Measurements from ENCODE around the gene YIF1A. TPM values are rescaled to one million over a fixed set of nuclear protein-coding genes. Genes with fewer than 3 reads are reported as not detected.
A peak's percentile ranks its signal among the peaks of the same experiment; 100 is the strongest.

YIF1A gene
- total and polyA plus RNA-seq, 8 donors, result 11.6 to 122 (median 60.9) TPM

DNA sequence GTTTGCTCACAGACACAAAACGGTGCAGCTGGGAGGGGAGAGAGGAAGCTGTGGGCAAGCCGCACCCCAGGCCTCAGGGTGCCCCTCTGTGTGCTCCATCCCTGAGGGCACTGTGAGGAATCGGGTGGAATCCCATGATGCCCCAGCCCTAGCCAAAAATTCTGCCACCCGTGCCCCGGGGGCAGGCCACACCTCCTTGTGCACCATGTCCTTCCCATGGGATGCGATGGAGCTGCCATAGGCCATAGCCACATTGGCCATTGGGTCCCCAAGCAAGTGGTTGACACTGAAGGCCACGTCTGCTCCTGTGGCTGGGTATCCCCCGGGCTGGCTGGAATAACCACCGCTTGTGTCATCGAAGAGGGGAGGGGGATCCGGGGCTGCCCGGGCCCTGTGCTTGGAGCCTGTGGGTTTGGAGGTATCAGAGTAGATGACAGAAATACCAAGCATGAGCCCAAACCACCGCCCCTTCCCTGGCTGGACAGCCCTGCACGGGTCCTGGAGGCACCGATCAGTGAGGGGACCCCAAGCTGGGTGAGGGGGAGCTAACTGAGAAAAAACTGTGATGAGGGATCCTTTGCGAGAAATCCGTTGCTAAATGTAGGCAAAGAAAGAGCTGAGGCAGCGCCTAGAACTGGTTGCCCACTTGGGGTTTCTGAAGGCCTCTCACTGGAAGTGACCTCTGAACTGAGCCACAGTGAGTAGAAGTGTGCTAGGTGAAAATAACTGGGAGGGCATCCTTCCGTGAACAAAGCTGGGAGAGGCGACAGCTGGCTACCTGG lies 863 bp downstream of the YIF1A start:
- 29 to 43% (median 40%) methylated on average over 20 of the region's 20 CpGs for WGBS, 5 donors
- TF ChIP-seq POLR2AphosphoS5 (IDR thresholded peaks at IDR 0.05), result no peak
- no peak for TF ChIP-seq POLR2A (IDR thresholded peaks at IDR 0.05)
- TF ChIP-seq, protein P1, sequence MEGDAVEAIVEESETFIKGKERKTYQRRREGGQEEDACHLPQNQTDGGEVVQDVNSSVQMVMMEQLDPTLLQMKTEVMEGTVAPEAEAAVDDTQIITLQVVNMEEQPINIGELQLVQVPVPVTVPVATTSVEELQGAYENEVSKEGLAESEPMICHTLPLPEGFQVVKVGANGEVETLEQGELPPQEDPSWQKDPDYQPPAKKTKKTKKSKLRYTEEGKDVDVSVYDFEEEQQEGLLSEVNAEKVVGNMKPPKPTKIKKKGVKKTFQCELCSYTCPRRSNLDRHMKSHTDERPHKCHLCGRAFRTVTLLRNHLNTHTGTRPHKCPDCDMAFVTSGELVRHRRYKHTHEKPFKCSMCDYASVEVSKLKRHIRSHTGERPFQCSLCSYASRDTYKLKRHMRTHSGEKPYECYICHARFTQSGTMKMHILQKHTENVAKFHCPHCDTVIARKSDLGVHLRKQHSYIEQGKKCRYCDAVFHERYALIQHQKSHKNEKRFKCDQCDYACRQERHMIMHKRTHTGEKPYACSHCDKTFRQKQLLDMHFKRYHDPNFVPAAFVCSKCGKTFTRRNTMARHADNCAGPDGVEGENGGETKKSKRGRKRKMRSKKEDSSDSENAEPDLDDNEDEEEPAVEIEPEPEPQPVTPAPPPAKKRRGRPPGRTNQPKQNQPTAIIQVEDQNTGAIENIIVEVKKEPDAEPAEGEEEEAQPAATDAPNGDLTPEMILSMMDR (IDR thresholded peaks at IDR 0.05), result no peak
- no peak for TF ChIP-seq EP300 (IDR thresholded peaks at IDR 0.05)

DNA sequence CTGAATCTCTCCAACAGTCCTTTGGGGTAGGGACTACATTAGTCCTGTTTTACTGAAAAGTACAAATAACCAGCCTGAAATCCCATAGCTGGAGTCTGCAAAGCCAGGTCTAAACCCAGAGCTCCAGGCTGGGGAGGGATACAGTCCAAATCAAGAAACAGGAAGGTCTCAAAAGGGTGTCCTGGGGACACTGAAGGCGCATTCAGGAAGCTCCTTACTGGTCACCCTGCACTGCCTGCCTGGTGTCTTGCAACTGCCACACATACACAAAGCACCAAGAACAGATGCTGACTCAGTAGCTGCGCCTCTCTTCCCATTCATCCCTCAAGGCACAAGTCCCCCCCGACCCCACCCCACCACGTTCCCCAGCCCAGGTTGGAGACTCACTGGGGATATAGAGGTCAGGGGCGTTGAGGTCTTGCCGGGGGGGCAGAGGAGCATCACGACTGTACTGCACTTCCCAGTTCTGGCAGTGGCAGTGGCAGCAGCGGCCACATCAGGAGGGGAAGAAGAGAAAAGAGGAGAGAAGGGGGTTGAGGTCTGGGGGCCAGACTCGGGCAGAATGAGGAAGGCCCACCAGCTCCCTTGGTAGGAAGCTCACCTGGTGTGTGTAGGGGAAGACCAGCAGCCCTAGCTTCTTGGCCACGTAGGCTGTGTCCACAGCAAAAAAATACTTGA lies 1.6 kb downstream of the YIF1A start:
- intact Hi-C loops (cut with DNase I; ENCODE audit: low total_unique reads), result no loop called here
- Histone ChIP-seq H3K4me3 (peak overlapping the region in 1 of 4 donors; percentile 87), H3K36me3 (peaks cover 10 to 32% (median 24%) of the 10 kb centered on the region in 4 donors), H3K4me1 (peaks cover 30 to 65% (median 51%) of the 10 kb centered on the region in 4 donors), H3K27ac (peak overlapping the region in 1 of 5 donors; percentile 98), H3K9me3 (no peaks in the 10 kb centered on the region), H3K27me3 (peaks cover 0 to 17% (median 11%) of the 10 kb centered on the region in 3 donors)
- DNase-seq, result no peak
- no peak for TF ChIP-seq EP300 (IDR thresholded peaks at IDR 0.05)
- TF ChIP-seq, protein P1 (IDR thresholded peaks at IDR 0.05), result no peak
- no peak for TF ChIP-seq POLR2A (IDR thresholded peaks at IDR 0.05)
- TF ChIP-seq POLR2AphosphoS5 (IDR thresholded peaks at IDR 0.05), result no peak
- 70 to 80% (median 74%) methylated on average over 9 to 10 of the region's 10 CpGs for WGBS, 5 donors

More for the DNA sequence above, 863 bp downstream of the YIF1A start:
- Histone ChIP-seq H3K27me3 (peaks cover 0 to 25% (median 19%) of the 10 kb centered on the region in 3 donors), H3K9me3 (no peaks in the 10 kb centered on the region), H3K27ac (peak overlapping the region; percentile 92 to 98 (median 97)), H3K4me1 (peaks cover 25 to 65% (median 50%) of the 10 kb centered on the region in 4 donors), H3K4me3 (peak overlapping the region; percentile 60 to 97 (median 80)), H3K36me3 (peaks cover 10 to 32% (median 24%) of the 10 kb centered on the region in 4 donors)
- peak in 1 of 2 donors; percentile 33 for DNase-seq
- intact Hi-C loops (cut with DNase I; ENCODE audit: low total_unique reads), result no loop called here

DNA sequence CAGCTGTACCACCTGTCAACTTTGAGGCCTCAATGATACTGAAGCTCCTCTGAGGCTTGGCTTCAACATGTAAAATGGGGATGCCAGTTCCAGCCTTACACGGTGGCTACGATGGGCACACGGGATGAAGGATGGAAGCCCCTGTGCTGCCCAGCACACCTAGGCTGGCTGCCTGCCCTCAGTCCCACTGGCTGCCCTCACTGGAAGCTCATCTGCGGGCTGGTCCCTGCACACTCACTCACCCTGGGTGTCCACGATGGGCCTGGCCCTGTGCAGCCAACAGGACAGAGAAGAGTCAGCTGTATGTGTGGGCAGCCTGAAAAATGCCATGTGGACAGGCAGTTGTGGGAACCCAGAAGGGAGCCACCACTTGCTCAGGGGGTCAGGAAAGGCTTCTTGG lies 2.2 kb downstream of the YIF1A start:
- WGBS, 5 donors, result 75 to 90% (median 82%) methylated on average over 5 of the region's 5 CpGs
- Histone ChIP-seq H3K9me3 (no peaks in the 10 kb centered on the region), H3K27ac (no peak overlapping the region), H3K4me1 (peaks cover 30 to 65% (median 52%) of the 10 kb centered on the region in 4 donors), H3K36me3 (peaks cover 10 to 32% (median 24%) of the 10 kb centered on the region in 4 donors), H3K27me3 (peaks cover 0 to 11% (median 6%) of the 10 kb centered on the region in 3 donors), H3K4me3 (no peak overlapping the region)
- intact Hi-C loops (cut with DNase I; ENCODE audit: low total_unique reads), result no loop called here
- TF ChIP-seq POLR2AphosphoS5 (IDR thresholded peaks at IDR 0.05) (no peak), EP300 (IDR thresholded peaks at IDR 0.05) (no peak), POLR2A (IDR thresholded peaks at IDR 0.05) (no peak)
- TF ChIP-seq, protein P1 (IDR thresholded peaks at IDR 0.05), result no peak
- DNase-seq, result no peak

DNA sequence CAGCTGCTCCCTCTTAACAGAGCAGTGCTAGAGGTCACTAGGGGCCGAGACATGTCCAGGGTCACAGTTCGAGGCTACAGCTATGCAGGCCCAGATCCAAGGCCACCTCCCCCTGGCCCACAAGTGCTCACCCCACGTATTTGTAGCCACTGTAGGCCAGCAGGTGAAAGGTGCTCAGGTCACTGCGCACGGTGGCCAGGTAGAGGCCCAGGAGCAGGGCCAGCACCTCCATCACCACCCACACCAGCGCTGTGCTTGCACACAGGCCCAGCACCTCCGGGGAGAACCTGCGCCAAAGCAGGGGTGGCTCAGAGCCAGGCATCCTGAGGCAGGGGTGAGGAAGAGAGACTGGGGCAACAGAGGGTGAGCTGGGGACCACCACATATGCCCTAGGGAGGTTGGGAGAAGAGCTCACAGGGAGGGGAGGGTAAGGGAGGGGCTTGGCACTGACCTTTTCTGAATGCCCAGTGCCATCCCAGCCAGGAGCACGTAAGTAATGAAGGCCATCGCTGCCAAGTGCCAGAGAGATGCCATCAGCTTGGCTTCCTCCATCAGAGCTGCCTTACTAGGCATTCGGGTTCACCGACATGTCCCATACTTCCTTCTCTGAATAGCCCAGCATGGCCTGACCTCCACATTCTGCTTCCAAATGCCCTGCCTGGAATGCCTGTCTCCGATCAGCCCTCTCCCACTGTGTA lies 3.5 kb downstream of the YIF1A start:
- 76 to 90% (median 82%) methylated on average over 13 of the region's 13 CpGs for WGBS, 5 donors
- H3K27ac ChIP-seq, result no peak overlapping the region
- no peak for DNase-seq
- peaks cover 10 to 32% (median 24%) of the 10 kb centered on the region in 4 donors for H3K36me3 ChIP-seq
- H3K4me1 ChIP-seq, result peaks cover 30 to 62% (median 44%) of the 10 kb centered on the region in 4 donors
- H3K27me3 ChIP-seq, result no peaks in the 10 kb centered on the region
- TF ChIP-seq POLR2A (IDR thresholded peaks at IDR 0.05) (no peak), EP300 (IDR thresholded peaks at IDR 0.05) (no peak), POLR2AphosphoS5 (IDR thresholded peaks at IDR 0.05) (no peak)
- TF ChIP-seq, protein P1 (IDR thresholded peaks at IDR 0.05), result no peak
- intact Hi-C loops (cut with DNase I; ENCODE audit: low total_unique reads), result no loop called here
- no peak overlapping the region for H3K4me3 ChIP-seq
- no peaks in the 10 kb centered on the region for H3K9me3 ChIP-seq

All from stomach (tissue), 9 donors.